ENCODE results near the gene CBY2. TPM values are rescaled to one million over a fixed set of nuclear protein-coding genes. Genes with fewer than 3 reads are reported as not detected.

CBY2 gene
- total RNA-seq, 4 donors from 2014 or later, result not detected

- no peak for TF ChIP-seq CTCF (IDR thresholded peaks at IDR 0.05)
- no peak for TF ChIP-seq POLR2A (IDR thresholded peaks at IDR 0.05)
- WGBS, 2 donors, result 68 to 70% methylated on average over 3 of the region's 3 CpGs
- intact Hi-C loops (cut with DNase I), result no loop called here
- no peaks in the 10 kb centered on the region for H3K36me3 ChIP-seq
- no peak overlapping the region for H3K27ac ChIP-seq
- no peaks in the 10 kb centered on the region for H3K9me3 ChIP-seq
- no peak overlapping the region for H3K4me3 ChIP-seq
- DNase-seq, result no peak
- H3K27me3 ChIP-seq, result no peaks in the 10 kb centered on the region
- H3K4me1 ChIP-seq, result peaks cover 0 to 7% (median 0%) of the 10 kb centered on the region in 3 donors
These were observed 810 bp downstream of the CBY2 start for GRCh38 chr13:45702869-45703391.

GRCh38 chr13:45704211-45704739 is 2.2 kb downstream of the CBY2 start:
- no peak for DNase-seq
- no peak overlapping the region for H3K27ac ChIP-seq
- no peak for TF ChIP-seq CTCF (IDR thresholded peaks at IDR 0.05)
- no peak for TF ChIP-seq POLR2A (IDR thresholded peaks at IDR 0.05)
- H3K4me1 ChIP-seq, result peaks cover 0 to 7% (median 0%) of the 10 kb centered on the region in 3 donors
- 77 to 90% methylated on average over 6 to 7 of the region's 9 CpGs for WGBS, 2 donors
- no peaks in the 10 kb centered on the region for H3K36me3 ChIP-seq
- H3K9me3 ChIP-seq, result no peaks in the 10 kb centered on the region
- intact Hi-C loops (cut with DNase I), result no loop called here
- H3K27me3 ChIP-seq, result no peaks in the 10 kb centered on the region
- H3K4me3 ChIP-seq, result no peak overlapping the region

- intact Hi-C loops (cut with DNase I), result no loop called here
- 63 to 71% methylated on average over 7 of the region's 7 CpGs for WGBS, 2 donors
- Histone ChIP-seq H3K27me3 (no peaks in the 10 kb centered on the region), H3K4me1 (peaks cover 0 to 7% (median 0%) of the 10 kb centered on the region in 3 donors), H3K36me3 (no peaks in the 10 kb centered on the region), H3K27ac (no peak overlapping the region), H3K9me3 (no peaks in the 10 kb centered on the region), H3K4me3 (no peak overlapping the region)
- no peak for TF ChIP-seq CTCF (IDR thresholded peaks at IDR 0.05)
- no peak for TF ChIP-seq POLR2A (IDR thresholded peaks at IDR 0.05)
- no peak for DNase-seq
These were observed 3.0 kb downstream of the CBY2 start for GRCh38 chr13:45704854-45705695.

GRCh38 chr13:45705918-45706317 is 3.8 kb downstream of the CBY2 start:
- no peak for TF ChIP-seq POLR2A (IDR thresholded peaks at IDR 0.05)
- TF ChIP-seq CTCF (IDR thresholded peaks at IDR 0.05), result no peak
- DNase-seq, result no peak
- Histone ChIP-seq H3K4me1 (peaks cover 0 to 7% (median 0%) of the 10 kb centered on the region in 3 donors), H3K9me3 (no peaks in the 10 kb centered on the region), H3K27me3 (no peaks in the 10 kb centered on the region), H3K36me3 (no peaks in the 10 kb centered on the region), H3K27ac (no peak overlapping the region), H3K4me3 (no peak overlapping the region)
- intact Hi-C loops (cut with DNase I), result no loop called here

GRCh38 chr13:45707516-45708100 is 5.5 kb downstream of the CBY2 start:
- no peaks in the 10 kb centered on the region for H3K36me3 ChIP-seq
- no peak overlapping the region for H3K27ac ChIP-seq
- no peak overlapping the region for H3K4me3 ChIP-seq
- no peak for TF ChIP-seq POLR2A (IDR thresholded peaks at IDR 0.05)
- no peak for TF ChIP-seq CTCF (IDR thresholded peaks at IDR 0.05)
- intact Hi-C loops (cut with DNase I), result no loop called here
- peaks cover 0 to 7% (median 0%) of the 10 kb centered on the region in 3 donors for H3K4me1 ChIP-seq
- H3K27me3 ChIP-seq, result no peaks in the 10 kb centered on the region
- no peak for DNase-seq
- 49 to 82% methylated on average over 2 of the region's 2 CpGs for WGBS, 2 donors
- no peaks in the 10 kb centered on the region for H3K9me3 ChIP-seq

Data from esophagus squamous epithelium (tissue), 5 donors.